ENCODE results near the gene AQR.
A peak's percentile ranks its signal among the peaks of the same experiment; 100 is the strongest.

Gene AQR

DNA sequence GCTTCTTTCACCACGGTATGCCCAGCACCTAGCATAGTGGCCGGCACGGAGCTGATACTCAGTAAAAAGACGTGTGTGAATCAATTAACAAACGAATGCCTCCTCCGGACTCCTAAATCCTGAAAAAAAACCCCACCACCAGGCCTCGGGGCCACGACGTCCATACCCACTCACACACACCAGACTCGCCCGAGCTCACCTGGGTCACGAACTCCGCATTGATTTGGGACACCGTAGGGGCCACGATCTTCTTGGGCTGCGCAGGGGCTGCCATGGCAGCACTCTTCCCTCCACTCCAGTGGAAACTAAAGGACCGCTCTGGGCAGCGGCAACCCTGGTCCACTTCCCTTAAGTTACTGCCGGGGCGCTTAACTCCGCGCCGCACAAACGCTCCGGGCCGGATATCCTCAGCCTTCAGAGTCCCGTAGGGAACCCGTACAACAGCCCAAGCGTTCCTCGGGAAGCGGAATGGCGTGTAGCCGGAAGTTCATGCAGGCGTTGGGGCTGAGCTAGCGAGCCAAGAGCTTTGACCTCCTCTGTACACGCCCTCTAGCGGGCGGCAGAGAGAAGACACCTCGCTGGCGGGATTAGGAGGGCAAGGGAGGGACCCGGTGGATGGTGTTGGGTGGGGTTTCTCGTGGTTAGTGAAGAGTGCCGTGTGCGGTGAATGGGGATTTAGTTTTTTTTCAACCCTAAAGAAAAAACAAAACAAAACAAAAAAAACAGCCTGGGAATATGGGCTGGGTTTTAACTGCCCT, at the start of gene AQR:
AQR (minus strand) TSS at position 403 of the 758 bp plus-strand sequence; CDS start at position 274, 129 bp downstream.
- DNase-seq (ENCODE audit: low read depth, low spot score): peak; percentile 88
- CTCF ChIA-PET: interaction anchor here (0.6 to 2.7 kb wide), 25 partner anchors 8 to 364 kb away, joined by 3 to 51 read pairs (median 5); partner anchors contain the start of gene ZNF770
- POLR2A ChIA-PET: interaction anchor here (0.7 to 2.0 kb wide), 5 partner anchors 9 to 30 kb away, joined by 4 to 25 read pairs (median 5); partner anchors contain the start of gene ZNF770
- TF ChIP-seq, protein P1, sequence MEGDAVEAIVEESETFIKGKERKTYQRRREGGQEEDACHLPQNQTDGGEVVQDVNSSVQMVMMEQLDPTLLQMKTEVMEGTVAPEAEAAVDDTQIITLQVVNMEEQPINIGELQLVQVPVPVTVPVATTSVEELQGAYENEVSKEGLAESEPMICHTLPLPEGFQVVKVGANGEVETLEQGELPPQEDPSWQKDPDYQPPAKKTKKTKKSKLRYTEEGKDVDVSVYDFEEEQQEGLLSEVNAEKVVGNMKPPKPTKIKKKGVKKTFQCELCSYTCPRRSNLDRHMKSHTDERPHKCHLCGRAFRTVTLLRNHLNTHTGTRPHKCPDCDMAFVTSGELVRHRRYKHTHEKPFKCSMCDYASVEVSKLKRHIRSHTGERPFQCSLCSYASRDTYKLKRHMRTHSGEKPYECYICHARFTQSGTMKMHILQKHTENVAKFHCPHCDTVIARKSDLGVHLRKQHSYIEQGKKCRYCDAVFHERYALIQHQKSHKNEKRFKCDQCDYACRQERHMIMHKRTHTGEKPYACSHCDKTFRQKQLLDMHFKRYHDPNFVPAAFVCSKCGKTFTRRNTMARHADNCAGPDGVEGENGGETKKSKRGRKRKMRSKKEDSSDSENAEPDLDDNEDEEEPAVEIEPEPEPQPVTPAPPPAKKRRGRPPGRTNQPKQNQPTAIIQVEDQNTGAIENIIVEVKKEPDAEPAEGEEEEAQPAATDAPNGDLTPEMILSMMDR (IDR thresholded peaks at IDR 0.05; ENCODE audit: insufficient read depth, low read length, missing control alignments): peak; percentile 95
- peak within 1 kb of the TSS; percentile 93 for H3K4me3 ChIP-seq (ENCODE audit: low read depth, low read length)

DNA sequence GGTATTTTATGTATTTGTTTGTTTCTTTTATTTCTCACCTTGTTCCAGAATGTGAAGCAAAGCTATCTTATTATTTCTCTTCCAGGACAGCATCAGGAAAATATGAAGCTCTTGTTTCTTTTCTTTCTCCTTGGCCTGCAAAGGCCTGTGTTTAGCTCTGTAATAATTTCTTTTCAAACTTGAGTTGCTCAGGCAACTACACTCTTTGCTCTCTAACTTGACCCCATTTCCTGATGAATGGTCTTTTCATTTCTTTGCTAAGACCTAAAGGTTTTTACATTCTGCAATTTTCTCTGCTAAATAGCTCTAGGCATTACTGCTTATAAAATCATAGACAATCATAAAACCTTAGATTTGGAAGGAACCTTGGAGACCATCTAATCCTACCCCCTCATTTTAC, 44.7 kb upstream of the AQR start:
- ChIA-PET CTCF (no interaction called here), POLR2A (no interaction called here)
- H3K4me3 ChIP-seq (ENCODE audit: low read depth, low read length): no peak overlapping the region
- no peak for DNase-seq (ENCODE audit: low read depth, low spot score)
- TF ChIP-seq, protein P1 (IDR thresholded peaks at IDR 0.05; ENCODE audit: insufficient read depth, low read length, missing control alignments): no peak

DNA sequence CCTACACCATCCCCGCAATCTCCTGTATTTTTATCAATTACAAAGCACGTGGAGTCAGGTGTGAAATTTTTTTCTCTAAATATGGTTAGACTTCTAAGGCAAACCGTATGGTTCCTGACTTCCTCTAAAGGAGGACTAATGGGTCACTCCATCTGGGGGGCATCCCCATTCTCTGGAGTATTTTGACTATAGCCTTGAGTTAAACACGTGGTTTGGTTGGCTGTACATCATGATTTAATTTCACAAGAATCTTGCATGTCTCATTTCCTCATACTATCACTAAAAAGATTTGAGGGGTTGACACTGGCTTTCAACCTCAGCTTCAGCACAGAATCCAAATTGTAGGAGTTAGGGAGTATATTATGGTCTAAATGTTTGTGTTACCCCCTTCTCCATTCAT, 43.8 kb upstream of the AQR start:
- DNase-seq (ENCODE audit: low read depth, low spot score): no peak
- CTCF ChIA-PET: no interaction called here
- TF ChIP-seq, protein P1 (IDR thresholded peaks at IDR 0.05; ENCODE audit: insufficient read depth, low read length, missing control alignments): no peak
- no peak overlapping the region for H3K4me3 ChIP-seq (ENCODE audit: low read depth, low read length)
- POLR2A ChIA-PET: no interaction called here

DNA sequence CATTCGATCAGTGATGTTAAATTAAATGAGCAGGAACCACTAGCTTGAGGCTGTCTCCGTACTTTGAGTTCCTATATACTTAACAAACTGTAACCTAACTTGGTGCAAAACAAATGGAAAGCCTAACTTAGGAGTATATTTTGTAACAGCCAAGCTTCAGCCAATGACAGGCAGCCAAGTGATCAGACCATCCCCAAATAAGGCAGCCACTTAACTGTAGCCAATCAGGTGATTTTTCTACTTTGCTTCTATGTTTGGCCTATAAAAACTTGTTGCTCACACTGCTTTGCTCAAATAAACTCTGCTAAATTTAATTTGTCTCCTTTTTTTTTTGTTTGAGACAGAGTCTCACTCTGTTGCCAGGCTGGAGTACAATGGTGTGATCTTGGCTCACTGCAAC, 37.9 kb upstream of the AQR start:
- ChIA-PET POLR2A (no interaction called here), CTCF (interaction anchor here (0.9 kb wide), 1 partner anchor 12 kb away, joined by 3 read pairs; no protein-coding TSS in a partner anchor)
- TF ChIP-seq, protein P1 (IDR thresholded peaks at IDR 0.05; ENCODE audit: insufficient read depth, low read length, missing control alignments): no peak
- no peak overlapping the region for H3K4me3 ChIP-seq (ENCODE audit: low read depth, low read length)
- no peak for DNase-seq (ENCODE audit: low read depth, low spot score)

DNA sequence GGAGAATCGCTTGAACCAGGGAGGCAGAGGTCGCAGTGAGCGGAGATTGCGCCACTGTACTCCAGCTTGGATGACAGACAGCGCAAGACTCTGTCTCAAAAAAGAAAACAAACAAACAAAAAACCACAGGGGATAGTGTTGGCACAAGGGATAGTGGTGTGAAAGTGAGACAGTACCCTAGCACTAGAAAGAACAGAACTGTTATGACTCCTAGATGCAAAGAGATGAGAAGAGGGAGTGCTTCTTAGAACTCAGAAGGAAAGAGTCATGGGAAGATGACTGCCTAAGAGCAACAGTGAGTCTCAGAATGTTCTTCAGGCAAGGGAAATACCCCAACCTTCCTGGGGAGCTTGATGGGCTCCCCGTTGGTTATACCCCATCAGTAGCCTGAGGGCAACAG, 36.4 kb upstream of the AQR start:
- POLR2A ChIA-PET: no interaction called here
- no peak overlapping the region for H3K4me3 ChIP-seq (ENCODE audit: low read depth, low read length)
- no peak for DNase-seq (ENCODE audit: low read depth, low spot score)
- TF ChIP-seq, protein P1 (IDR thresholded peaks at IDR 0.05; ENCODE audit: insufficient read depth, low read length, missing control alignments): no peak
- CTCF ChIA-PET: no interaction called here

DNA sequence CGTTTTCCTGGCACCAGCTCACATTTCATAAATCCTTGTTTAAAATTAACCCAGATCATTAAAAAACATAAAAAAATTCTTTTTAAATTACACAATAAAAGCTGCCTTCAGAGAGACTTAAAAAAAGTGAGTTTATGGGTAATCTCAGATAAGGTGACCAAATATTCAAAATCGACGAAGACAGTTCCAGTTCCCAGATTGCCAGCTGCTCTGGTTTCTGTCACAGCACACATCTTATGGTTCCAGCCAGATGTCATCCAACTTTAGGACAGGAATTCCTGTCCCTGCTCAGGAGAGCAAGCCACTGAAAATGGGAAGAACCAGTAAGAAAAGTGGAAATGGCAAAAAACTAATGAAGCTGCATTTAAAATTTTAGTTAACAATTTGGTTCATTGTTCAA, 34.4 kb upstream of the AQR start:
- no peak overlapping the region for H3K4me3 ChIP-seq (ENCODE audit: low read depth, low read length)
- POLR2A ChIA-PET: no interaction called here
- CTCF ChIA-PET: no interaction called here
- DNase-seq (ENCODE audit: low read depth, low spot score): no peak
- TF ChIP-seq, protein P1 (IDR thresholded peaks at IDR 0.05; ENCODE audit: insufficient read depth, low read length, missing control alignments): no peak
